ENCODE data around the gene TOB1.

The TOB1 gene

DNA sequence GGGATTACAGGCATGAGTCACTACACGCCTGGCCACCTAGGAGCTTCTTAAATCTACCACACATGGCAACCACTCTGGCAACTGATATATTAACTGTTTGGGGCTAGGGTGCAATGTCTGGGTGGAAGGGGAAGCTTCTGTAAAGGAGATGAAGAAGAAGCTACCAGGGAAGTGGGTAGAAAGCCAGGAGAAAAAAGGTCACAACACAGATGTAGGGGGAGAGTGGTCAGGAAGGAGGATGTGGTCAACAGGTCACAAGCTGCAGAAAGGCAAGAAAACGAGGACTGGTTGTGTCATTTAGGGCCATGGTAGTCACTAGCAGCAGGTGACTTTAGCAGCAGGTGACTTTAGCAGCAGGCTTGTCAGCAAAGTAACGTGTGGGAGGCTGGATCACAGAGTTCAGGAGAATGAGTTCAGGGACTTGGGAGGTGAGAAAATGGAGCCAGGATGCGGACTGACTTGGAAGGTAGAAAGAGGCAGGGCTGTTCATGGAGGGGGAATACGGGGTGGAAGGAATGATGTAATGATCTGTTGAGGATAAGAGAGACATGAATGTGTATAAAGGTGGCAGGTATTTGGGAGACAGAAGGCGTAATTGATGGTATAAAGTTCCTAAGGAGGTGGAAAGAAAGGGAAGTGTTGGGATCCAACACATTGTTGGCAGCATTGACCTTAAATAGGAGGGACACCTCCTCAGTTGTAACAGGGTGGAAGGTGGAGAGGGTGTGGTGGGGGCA lies 47.1 kb downstream of the TOB1 start:
- Histone ChIP-seq H3K79me2 (ENCODE audit: insufficient read depth, low read length) (no peaks in the 10 kb centered on the region), H3K27ac (ENCODE audit: low read depth, low read length) (no peak overlapping the region)
- TF ChIP-seq EZH2phosphoT487 (conservative IDR thresholded peaks at IDR 0.05; ENCODE audit: low read length), result no peak
- TF ChIP-seq, protein P1, sequence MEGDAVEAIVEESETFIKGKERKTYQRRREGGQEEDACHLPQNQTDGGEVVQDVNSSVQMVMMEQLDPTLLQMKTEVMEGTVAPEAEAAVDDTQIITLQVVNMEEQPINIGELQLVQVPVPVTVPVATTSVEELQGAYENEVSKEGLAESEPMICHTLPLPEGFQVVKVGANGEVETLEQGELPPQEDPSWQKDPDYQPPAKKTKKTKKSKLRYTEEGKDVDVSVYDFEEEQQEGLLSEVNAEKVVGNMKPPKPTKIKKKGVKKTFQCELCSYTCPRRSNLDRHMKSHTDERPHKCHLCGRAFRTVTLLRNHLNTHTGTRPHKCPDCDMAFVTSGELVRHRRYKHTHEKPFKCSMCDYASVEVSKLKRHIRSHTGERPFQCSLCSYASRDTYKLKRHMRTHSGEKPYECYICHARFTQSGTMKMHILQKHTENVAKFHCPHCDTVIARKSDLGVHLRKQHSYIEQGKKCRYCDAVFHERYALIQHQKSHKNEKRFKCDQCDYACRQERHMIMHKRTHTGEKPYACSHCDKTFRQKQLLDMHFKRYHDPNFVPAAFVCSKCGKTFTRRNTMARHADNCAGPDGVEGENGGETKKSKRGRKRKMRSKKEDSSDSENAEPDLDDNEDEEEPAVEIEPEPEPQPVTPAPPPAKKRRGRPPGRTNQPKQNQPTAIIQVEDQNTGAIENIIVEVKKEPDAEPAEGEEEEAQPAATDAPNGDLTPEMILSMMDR (IDR thresholded peaks at IDR 0.05; ENCODE audit: insufficient read depth, low read length, poor library complexity, severe bottlenecking), result no peak

DNA sequence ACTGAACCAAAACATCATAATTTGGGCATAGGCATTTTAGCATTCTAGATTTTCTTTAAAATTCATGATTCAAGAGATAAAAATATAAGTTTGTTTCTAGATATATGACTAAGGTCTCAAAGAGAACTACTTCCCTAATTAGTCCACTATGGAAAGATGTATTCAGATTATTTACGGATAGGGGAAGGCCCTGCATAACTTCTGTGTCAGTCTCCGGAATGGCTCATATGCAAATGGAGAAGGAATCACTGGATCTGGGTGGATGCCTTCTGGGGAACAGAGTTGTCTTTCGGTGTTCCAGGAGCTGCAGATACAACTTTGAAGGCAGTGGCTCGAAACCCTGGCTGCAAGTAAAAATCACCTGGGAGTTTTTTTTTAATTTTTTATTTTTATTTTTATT lies 47.9 kb downstream of the TOB1 start:
- no peak for TF ChIP-seq EZH2phosphoT487 (conservative IDR thresholded peaks at IDR 0.05; ENCODE audit: low read length)
- no peaks in the 10 kb centered on the region for H3K36me3 ChIP-seq (ENCODE audit: low read length)
- H3K27me3 ChIP-seq (ENCODE audit: low read length), result no peaks in the 10 kb centered on the region
- no peaks in the 10 kb centered on the region for H3K9me2 ChIP-seq (replicated peaks; ENCODE audit: insufficient read depth, low read length)
- no peak overlapping the region for H2AFZ ChIP-seq (ENCODE audit: low read depth, low read length, severe bottlenecking)
- no peak overlapping the region for H3K27ac ChIP-seq (ENCODE audit: low read depth, low read length)
- H3K9me3 ChIP-seq (ENCODE audit: insufficient read depth, low read length), result no peaks in the 10 kb centered on the region
- H3K4me2 ChIP-seq (ENCODE audit: low read depth, low read length, poor library complexity, severe bottlenecking), result no peak overlapping the region
- H3K4me3 ChIP-seq (ENCODE audit: insufficient read depth, low read length, poor library complexity, severe bottlenecking), result no peak overlapping the region
- no peaks in the 10 kb centered on the region for H4K20me1 ChIP-seq (ENCODE audit: low read depth, low read length)
- no peak overlapping the region for H3K9ac ChIP-seq (ENCODE audit: low read length)
- H3F3A ChIP-seq (ENCODE audit: insufficient read depth), result no peaks in the 10 kb centered on the region
- no peaks in the 10 kb centered on the region for H3K79me2 ChIP-seq (ENCODE audit: insufficient read depth, low read length)

More for the DNA sequence above, 47.1 kb downstream of the TOB1 start:
- Histone ChIP-seq H3K9ac (ENCODE audit: low read length) (no peak overlapping the region), H3K9me3 (ENCODE audit: insufficient read depth, low read length) (no peaks in the 10 kb centered on the region), H3K9me2 (replicated peaks; ENCODE audit: insufficient read depth, low read length) (no peaks in the 10 kb centered on the region), H3K4me3 (ENCODE audit: insufficient read depth, low read length, poor library complexity, severe bottlenecking) (no peak overlapping the region), H4K20me1 (ENCODE audit: low read depth, low read length) (no peaks in the 10 kb centered on the region), H3K4me2 (ENCODE audit: low read depth, low read length, poor library complexity, severe bottlenecking) (no peak overlapping the region), H3K27me3 (ENCODE audit: low read length) (no peaks in the 10 kb centered on the region), H2AFZ (ENCODE audit: low read depth, low read length, severe bottlenecking) (no peak overlapping the region), H3K36me3 (ENCODE audit: low read length) (no peaks in the 10 kb centered on the region), H3F3A (ENCODE audit: insufficient read depth) (no peaks in the 10 kb centered on the region)

DNA sequence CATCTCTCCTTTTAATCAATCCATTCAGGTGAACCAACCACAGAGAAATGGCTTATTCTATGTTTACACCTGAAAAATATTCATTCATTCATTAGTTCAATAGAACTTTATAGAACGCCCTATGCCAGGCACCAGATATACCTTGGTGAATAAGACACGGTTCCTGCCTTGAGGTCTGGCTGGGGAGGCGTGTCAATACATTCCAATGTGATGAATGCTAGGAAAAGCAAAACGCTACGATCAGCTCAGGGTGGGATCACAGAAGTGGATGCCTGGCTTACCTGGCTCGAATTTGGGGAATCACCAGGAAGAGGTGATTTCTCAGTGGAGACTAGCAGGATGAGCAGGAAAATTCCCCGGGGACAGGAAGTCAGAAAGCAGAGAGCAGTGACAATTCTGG lies 48.3 kb downstream of the TOB1 start:
- no peaks in the 10 kb centered on the region for H3K9me2 ChIP-seq (replicated peaks; ENCODE audit: insufficient read depth, low read length)
- H3K4me3 ChIP-seq (ENCODE audit: insufficient read depth, low read length, poor library complexity, severe bottlenecking), result no peak overlapping the region
- no peak overlapping the region for H2AFZ ChIP-seq (ENCODE audit: low read depth, low read length, severe bottlenecking)
- H3K36me3 ChIP-seq (ENCODE audit: low read length), result no peaks in the 10 kb centered on the region
- no peak overlapping the region for H3K9ac ChIP-seq (ENCODE audit: low read length)
- H3K27me3 ChIP-seq (ENCODE audit: low read length), result no peaks in the 10 kb centered on the region
- no peaks in the 10 kb centered on the region for H4K20me1 ChIP-seq (ENCODE audit: low read depth, low read length)
- H3K9me3 ChIP-seq (ENCODE audit: insufficient read depth, low read length), result no peaks in the 10 kb centered on the region
- TF ChIP-seq, protein P1 (IDR thresholded peaks at IDR 0.05; ENCODE audit: insufficient read depth, low read length, poor library complexity, severe bottlenecking), result no peak
- no peak for TF ChIP-seq EZH2phosphoT487 (conservative IDR thresholded peaks at IDR 0.05; ENCODE audit: low read length)
- no peaks in the 10 kb centered on the region for H3K79me2 ChIP-seq (ENCODE audit: insufficient read depth, low read length)
- H3K27ac ChIP-seq (ENCODE audit: low read depth, low read length), result no peak overlapping the region
- no peak overlapping the region for H3K4me2 ChIP-seq (ENCODE audit: low read depth, low read length, poor library complexity, severe bottlenecking)
- H3F3A ChIP-seq (ENCODE audit: insufficient read depth), result no peaks in the 10 kb centered on the region

Measured in SU-DHL-6 (cell line).